NCI-H2081 (cell line): ENCODE data around the gene DECR2.
"Not testable (repeated sequence)": the region's sequence is repeated elsewhere in the genome, so short reads cannot be mapped to it uniquely, and the experiment has no call there.

ENCODE experiments used
- DNase-seq, 2 experiments: peaks; one replicate each; lab custom pipeline; 2025; lab: John Stamatoyannopoulos, UW

DECR2 gene

DNA sequence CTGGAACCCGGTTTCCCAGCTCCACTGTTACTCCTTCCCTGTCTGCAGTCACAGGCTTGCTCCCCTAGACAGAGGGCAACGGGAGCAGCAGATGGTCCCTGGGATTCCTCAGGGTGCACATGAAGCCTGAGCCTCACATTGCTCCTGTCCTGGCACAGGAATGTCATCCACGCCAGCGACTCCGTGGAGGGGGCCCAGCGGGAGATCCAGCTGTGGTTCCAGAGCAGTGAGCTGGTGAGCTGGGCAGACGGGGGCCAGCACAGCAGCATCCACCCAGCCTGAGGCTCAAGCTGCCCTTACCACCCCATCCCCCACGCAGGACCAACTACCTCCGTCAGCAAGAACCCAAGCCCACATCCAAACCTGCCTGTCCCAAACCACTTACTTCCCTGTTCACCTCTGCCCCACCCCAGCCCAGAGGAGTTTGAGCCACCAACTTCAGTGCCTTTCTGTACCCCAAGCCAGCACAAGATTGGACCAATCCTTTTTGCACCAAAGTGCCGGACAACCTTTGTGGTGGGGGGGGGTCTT lies 1.6 kb upstream of the DECR2 start:
- DNase-seq = no peak

DNA sequence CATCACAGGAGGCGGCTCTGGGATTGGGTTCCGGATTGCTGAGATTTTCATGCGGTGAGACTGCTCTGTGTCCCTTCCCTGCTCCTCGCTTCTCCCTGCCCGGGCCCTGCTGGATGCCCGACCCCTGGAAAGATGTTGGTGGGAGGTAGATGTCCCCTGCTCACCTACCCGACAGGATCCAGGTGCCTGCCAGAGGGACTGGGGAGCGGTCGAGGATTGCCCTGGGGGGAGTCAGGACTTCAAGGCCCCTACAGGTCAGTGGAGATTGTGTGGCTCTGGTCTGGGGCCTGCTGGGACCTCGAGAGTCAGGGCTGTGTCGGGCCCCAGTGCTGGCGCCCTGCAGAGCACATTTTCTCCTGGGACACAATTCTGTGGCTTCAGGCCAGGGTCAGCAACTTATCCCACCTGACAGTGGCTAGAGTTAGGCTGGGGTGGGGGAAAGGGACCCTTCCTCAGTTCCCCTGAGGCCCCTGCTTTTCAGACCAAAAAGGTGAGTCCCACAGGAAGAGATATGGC lies 3.3 kb downstream of the DECR2 start:
- DNase-seq = no peak

DNA sequence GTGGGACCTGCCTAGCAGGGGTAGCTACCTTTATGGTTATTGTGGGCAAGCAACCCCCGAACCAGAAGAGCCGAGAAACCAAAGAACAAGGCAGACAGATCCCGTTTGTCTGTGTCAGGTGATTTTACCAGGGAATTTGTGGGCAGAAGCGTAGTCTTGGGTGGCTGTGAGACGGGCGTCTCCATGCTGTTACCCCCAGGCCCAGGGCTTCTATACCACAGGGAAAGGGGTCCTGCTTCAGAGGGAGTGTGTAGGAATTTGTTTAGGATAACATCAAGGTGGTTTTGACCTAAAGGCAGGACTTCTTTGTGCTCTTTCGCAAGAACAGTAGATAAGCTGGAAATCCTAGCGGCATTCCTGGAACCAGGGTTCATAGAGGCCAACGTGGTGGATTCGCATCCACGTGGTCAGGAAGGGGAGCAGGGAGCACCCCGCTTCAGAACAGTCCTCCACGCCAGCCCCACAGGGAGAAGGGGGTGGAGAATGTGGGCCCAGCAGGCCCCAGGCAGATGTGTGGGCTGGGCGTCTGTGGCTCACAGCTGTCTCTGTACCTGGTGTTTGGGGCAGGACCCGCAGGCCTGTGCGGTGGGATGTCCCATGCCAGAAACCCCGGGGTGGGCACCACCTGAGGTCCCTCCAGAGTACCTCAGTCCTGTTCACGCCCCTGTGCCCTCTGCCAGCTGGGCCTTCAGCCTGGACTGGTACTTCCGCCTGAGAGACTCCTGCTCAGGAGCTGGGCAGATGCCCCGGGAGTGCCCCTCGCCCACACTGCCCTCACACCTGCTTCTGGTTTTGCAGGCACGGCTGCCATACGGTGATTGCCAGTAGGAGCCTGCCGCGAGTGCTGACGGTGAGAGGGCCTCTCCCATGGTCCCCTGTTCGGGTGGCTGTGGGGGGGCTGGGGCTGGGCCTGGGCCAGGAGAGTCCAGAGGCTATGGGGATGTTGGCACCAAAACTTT lies 4.1 kb downstream of the DECR2 start:
- no peak for DNase-seq

DNA sequence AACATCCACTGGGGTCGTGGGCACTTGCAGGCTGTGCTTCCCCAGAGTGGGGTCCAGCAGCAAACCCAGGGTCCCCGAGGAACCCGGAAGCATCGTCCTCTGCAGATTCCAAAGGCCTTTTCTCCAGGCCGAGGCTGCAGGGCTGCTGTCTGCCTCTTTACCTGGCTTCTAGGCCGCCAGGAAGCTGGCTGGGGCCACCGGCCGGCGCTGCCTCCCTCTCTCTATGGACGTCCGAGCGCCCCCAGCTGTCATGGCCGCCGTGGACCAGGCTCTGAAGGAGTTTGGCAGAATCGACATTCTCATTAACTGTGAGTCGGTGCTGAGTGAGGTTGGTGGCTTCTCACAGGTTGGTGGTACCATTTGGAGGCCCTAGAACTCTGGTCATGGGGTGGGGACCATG lies 5.6 kb downstream of the DECR2 start:
- DNase-seq = no peak

DNA sequence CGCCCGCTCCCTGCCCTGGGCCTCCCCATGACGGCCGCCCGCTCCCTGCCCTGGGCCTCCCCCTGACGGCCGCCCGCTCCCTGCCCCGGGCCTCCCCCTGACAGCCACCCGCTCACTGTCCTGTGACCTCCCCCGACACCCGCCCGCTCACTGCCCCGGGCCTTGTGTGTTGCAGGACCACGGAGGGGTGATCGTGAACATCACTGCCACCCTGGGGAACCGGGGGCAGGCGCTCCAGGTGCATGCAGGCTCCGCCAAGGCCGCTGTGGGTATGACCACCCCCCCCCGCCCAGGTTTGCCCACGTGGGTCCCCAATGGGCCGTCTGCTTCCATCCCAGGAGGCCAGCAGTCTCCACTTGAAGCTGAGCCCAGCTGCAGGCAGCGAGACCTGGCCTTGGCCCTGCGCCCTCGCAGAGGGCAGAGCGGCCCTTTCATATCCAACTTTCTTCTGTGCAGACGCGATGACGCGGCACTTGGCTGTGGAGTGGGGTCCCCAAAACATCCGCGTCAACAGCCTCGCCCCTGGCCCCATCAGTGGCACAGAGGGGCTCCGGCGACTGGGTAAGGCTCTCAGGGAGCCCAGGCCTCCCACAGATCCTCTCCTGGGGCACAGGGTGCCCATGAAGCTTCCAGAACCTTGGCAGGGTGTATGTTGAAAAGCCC lies 9.0 kb downstream of the DECR2 start:
- no peak for DNase-seq

GRCh38 chr16:411576-412265 lies 10.0 kb downstream of the DECR2 start:
- DNase-seq = no peak

DNA sequence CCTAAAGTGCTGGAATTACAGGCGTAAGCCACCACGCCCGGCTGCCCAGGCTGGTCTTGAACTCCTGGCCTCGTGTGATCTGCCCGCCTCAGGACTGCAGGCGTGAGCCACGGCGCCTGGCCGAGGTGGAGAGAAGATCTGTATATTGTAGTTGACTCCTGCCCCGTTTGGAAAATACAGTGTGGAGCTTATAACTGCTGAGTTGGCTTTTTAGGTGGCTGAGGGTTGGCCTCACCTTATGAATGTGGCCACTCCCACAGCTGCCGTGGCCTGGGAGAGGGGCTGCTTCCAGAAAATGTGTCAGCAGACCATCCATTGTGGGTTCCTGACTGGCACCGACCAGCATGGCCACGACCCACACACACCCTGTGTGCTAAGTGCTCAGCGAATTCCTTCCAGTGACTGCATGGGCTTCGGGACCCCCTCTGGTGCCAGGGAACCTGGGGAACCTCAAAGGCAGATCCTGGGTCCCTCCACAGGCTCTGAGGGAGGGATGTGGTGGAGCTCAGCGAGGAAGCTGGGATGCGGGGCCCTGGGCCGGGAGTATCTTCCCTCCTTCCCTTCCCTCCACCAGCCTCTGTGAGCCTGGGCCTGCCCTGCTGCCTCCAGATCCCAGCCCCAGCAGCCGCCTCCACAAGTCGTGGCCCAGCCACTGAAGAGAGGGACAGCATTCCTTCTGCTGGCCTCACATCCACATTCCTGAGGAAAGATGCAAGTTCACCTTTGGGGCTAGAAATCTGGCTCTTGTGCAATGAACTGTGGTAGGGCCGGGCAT lies 12.9 kb downstream of the DECR2 start:
- DNase-seq = no peak

DNA sequence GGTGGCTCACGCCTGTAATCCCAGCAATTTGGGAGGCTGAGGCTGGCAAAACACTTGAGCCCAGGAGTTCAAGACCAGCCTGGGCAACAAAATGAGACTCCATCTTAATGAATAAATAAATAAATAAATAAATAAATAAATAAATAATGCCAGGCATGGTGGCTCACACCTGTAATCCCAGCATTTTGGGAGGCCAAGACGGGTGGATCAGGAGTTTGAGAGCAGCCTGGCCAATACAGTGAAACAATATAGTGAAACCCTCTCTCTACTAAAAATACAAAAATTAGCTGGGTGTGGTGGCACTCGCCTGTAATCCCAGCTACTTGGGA lies 13.4 kb downstream of the DECR2 start:
- not testable (repeated sequence) for DNase-seq

DNA sequence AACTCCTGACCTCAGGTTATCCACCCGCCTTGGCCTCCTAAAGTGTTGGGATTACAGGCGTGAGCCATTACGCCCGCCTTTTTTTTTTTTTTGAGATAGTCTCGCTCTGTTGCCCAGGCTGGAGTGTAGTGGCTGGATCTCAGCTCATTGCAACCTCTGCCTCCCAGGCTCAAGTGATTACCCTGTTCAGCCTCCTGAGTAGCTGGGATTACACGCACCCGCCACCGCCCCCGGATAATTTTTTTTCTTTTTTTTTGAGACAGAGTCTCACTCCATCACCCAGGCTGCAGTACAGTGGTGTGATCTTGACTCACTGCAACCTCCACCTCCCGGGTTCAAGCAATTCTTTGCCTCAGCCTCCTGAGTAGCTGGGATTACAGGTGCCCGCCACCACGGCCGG lies 20.5 kb downstream of the DECR2 start:
- not testable (repeated sequence) for DNase-seq

GRCh38 chr16:424033-424622 lies 22.4 kb downstream of the DECR2 start:
- DNase-seq = no peak

GRCh38 chr16:424623-425081 lies 23.0 kb downstream of the DECR2 start:
- no peak for DNase-seq

DNA sequence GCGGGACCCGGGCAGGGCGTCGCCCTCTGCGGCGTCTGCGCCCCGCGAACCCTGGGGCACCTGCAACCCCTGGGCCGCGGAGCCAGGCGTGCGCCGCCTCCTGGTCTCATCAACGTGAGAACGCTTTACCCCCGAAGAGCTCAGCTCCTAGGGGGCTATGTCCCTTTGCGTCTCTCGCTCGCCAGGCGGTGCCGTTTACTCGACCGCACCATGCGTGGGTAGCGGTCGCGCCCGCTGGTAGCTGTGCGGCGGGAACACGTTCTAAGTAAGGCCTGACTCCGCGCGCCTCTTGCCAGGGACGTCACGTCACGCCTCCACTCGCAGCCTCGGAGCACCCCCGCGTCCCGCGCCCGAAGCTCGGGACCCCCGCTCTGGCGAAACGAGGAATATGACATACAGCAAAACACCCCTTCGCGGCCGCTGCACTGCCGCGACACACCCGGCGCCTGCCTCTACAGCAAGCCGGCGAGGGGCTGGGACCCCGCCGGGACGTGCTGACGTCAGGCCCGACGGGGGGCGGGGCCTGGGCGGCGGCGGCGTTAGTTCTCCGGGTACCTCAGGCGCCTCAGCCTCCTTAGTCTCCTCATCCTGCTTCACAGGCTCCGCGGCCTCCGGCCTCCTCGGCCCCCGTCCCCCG lies 23.5 kb downstream of the DECR2 start, which contains the start of gene RAB11FIP3:
RAB11FIP3 (plus strand) TSS at position 568 of the 637 bp plus-strand sequence. CDS start 358 bp downstream, outside the sequence.
- DNase-seq = peak; percentile 84 to 85

GRCh38 chr16:425740-426114 lies 24.0 kb downstream of the DECR2 start:
- no peak for DNase-seq

DNA sequence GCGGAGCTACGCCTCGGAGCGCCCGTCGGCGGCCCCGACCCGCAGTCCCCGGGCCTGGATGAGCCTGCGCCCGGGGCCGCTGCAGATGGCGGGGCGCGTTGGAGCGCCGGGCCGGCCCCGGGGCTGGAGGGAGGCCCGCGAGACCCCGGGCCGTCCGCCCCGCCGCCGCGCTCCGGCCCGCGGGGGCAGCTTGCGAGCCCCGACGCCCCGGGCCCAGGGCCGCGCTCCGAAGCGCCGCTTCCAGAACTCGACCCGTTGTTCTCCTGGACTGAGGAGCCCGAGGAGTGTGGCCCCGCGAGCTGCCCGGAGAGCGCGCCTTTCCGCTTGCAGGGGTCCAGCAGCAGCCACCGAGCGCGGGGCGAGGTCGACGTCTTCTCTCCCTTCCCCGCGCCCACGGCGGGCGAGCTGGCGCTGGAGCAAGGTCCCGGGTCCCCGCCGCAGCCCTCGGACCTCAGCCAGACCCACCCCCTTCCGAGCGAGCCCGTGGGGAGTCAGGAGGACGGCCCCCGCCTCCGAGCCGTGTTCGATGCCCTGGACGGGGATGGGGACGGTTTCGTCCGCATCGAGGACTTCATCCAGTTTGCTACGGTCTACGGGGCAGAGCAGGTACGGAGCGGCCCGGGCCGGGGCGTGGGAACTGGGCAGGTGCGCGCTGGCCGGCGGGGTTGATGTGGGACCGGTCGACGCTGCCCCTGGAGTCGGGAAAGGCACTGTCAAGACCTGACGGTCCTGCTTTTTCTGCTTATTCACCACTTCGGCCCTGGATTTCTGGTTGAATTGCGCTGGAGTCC lies 24.6 kb downstream of the DECR2 start:
- no peak for DNase-seq

GRCh38 chr16:426906-427249 lies 25.2 kb downstream of the DECR2 start:
- DNase-seq = no peak

GRCh38 chr16:427250-427649 lies 25.6 kb downstream of the DECR2 start:
- no peak for DNase-seq

GRCh38 chr16:430904-431303 lies 29.2 kb downstream of the DECR2 start:
- no peak for DNase-seq

DNA sequence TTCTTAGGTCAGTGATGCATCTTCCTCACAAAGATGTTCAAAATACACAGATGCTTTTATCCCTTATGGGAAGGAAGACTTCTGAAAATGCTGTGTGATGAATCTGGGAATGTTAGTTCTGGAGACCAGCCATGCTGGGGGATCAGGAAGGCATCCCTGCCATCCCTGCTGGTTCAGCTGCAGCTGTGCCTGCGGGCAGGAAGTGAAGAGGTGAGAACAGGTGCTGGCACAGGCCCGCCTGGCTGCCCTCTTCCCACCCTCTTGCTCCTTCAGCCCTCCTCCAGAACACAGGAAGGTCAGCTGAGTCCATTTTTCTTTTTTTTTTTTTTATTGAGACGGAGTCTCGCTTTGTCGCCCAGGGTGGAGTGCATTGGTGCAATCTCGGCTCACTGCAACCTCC lies 38.9 kb downstream of the DECR2 start:
- DNase-seq = peak in 1 of 2 experiments; percentile 46

DNA sequence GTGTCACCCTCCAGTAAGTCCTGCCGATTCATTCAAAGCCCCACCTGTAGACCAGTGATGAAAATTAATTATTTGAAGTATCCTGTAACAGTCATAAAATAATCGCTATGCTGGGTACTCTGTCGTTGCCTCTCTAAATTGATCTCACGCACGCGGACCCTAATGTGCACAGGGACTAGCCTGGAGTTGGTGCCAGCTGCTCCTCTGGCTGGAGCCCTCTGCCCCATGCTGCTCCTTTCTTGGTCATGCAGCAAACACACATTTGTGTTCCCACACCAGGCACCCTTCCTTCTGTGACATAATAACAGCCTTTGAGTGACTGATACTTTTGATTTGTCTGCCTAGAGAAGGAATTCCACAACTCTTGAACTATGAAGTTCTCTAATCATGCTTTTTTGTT lies 39.8 kb downstream of the DECR2 start:
- peak in 1 of 2 experiments; percentile 23 for DNase-seq

DNA sequence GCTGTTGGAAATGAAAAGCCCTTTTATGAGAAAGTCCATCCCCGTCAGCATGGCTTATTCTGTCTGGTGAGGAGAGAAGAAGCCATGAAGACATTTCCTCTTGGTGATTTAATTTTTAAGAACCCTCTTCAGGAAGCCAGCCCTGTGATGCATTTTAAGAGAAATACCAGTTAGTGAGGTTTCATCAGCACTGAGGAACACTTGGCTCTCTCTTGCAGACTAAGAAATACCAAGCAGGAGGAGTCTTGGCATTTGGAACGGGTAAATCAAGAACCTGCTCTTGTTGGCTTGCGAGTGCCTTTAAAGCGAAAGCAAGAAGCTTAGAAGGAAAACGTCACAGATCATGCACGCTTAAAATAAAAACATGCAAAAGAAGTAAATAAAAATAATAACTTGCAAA lies 41.3 kb downstream of the DECR2 start:
- DNase-seq = no peak
